Renal pelvis (tissue), 4 donors: Measurements from ENCODE around the gene MCAT. TPM values are rescaled to one million over a fixed set of nuclear protein-coding genes. Genes with fewer than 3 reads are reported as not detected.

ENCODE experiments used
- DNase-seq: peaks from one replicate; pipeline ENCODE4 v3.0.0-alpha.2; 2013
- polyA plus RNA-seq, 3 donors: library from polyadenylated mRNA; unstranded; fragments of 120-200 nt; gene quantifications; one replicate each; pipeline ENCODE4 v1.2.1, GENCODE V29; 2013; ENCODE audit not compliant: insufficient read length in 3 of 3

Gene MCAT
- polyA plus RNA-seq, 3 donors: 25.3 to 29.5 (median 26.7) TPM

DNA sequence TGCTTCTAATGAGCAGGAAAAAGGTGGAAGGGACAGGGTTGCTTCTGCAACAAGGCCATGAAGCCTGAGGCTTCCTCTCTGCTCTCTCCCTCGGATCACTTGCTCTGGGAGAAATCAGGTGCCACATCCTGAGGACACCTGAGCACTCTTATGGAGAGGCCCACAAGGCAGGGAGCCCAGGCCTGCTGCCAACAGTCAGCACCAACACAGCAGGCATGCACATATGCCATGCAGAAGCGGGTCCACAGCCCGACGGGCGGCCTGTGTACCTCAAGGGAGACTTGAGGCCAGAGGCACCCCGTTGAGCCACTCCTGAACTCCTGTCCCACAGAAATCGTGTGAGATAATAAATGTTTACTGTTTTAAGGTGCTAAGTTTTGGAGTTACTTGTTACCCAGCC lies 34.3 kb upstream of the MCAT start:
- DNase-seq: no peak

DNA sequence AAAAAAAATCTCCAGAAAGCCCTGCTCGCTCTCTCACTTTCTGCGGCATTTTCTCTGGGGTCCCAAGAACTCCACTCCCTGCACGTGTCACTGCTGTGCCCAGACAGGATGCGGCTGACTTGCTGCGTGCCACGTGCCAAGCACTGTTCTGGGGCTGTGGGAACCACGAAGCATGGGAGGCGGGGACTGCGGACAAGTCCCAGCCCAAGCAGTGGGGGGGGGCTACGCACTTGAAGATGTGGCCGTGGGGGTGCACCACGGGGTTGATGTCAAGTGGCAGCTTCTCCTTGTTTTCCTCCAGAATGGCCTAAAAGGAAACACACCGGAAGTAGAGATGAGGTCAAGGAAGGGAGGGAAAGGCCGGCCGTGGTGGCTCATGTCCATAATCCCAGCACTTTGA lies 32.9 kb upstream of the MCAT start:
- DNase-seq: no peak

DNA sequence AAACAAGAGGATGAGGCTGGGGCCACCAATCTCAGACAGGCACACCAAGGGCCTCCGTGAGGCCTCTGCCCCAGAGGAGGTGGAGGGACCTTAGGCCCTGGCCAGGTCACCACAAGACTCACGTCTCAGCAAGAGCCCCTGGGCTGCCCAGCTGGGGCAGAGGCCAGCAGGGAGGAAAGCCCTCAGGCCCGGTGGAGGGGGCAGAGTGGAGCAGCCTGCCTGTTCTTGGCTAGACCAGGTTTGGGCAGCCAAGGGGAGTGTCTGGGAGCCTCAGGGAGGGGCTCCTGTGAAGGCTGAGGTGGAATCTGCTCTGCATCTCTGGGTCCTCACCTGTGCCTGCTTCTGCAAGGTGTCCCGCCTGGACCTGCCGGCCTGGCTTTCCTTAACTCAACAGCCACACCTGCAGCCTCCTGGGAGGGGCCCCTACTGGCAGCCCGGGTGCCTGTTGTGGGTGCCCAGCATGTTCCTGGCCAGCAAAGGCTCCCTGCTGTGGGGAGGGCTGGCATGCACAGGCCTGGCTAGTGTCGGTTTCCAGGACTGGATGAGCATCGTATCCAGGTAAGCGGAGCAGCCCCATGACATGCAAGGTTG lies 31.8 kb upstream of the MCAT start:
- no peak for DNase-seq

DNA sequence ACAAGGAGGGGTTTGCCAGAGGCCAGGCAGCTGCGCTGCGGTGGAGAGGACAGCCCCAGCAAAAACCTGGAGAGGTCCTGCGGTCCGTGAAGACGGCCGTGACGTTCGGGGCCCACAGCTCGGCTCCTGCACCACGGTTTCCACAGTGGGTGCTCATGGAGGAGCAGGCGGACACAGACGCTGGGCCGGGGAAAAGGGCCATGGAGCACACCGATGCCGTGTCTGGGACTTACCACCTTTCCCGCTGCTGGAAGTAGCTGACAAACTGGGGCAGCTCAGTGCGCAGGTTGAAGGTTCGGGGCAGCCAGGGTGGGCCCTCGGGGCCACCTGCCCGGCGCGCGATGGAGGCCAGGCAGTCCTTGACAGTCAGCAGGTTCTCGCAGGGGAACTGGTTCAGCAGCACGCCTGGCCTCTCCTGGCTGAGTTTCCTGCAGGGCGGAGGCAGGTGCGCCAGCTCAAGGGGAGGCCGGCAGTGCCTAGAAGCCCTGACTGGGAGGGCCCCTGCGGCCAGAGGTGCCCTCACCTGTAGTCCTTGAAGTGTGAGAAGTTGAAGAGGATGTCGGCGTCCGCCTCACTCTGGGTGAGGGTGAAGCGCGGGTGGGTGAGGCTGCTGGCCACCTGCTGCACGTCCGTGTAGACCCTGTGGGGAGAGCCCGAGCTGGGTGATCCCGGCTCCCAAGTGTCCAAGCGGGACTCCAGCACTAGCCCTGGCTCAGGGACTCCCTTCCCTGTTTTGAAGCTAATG lies 30.9 kb upstream of the MCAT start:
- DNase-seq: no peak

DNA sequence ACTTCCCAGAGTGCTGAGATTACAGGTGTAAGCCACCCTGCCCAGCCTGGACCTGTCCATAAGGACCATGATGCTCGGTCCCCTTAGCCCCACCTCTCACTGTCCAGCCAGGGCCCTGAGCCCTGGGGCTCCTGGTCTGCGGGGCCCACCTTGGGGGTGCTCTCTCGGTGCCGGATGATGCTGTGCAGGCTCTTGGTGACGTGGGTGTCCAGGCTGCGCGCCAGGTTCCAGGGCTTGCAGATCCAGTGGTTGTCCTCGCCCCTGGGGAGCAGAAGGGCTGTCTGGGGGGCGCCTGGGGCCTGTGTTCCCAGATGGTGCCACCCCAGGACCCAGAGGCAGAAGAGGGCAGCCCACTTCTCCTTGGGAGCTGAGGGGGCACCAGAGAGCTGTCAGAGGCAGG lies 30.4 kb upstream of the MCAT start:
- DNase-seq: no peak

DNA sequence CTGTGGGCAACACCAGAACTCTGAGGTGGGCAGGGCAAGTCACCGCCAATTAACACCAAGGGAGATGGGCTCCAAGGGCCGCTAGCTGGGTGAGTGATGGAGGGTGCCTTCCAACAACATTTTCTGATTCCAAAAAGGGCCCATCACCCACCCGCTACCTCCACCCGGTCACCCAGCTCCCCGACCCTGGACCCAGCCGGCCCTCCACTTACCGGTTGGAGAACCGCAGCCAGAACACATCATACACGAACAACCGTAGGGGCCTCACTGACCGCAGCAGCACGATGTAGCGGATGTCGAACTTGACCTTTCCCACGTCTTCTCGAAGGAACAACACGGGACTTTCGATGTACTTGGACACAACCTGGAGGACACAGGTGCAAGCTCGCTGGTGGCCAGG lies 29.0 kb upstream of the MCAT start:
- no peak for DNase-seq

DNA sequence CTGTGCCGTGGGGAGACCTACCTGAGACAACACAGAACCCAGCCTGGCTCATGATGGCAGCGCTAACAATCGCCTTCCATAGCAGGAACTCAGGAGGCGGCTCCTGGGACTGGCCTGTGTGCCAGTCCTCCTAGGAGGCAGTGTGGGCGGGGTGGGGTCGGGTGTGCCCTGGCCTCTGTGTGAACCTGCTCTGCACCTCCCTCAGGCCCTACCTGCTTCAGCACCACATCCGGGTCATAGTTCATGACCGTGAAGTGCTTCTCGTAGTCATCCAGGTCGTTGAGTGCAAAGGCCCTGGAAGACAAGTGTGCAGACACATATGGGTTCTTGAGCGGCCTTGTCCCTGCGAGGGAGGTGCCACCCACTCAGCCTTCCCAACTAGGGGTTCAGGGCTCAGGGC lies 28.4 kb upstream of the MCAT start:
- DNase-seq: no peak

DNA sequence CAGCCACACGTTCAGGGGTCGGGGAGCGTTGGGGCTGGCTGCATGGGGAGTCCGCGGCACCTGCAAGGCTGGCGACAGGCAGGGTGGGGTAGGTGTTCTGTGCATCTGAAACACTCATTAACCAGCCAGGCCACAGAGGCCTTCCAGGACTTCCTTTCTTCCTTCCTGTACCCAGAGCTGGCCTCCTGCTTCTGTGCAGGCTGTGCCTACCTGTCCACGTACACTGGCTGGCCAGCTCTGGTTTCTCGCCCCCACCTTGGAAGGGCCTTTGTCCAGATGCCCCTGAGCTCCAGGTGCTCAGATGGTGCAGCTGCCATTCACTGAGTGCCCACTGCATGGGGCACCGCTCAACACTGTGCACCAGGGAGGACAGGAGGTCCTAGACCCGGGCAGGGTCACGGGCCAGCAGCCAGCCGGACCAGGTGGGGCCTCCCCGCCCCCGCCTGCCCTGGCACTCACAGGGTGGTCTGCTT lies 27.9 kb upstream of the MCAT start:
- DNase-seq: no peak

DNA sequence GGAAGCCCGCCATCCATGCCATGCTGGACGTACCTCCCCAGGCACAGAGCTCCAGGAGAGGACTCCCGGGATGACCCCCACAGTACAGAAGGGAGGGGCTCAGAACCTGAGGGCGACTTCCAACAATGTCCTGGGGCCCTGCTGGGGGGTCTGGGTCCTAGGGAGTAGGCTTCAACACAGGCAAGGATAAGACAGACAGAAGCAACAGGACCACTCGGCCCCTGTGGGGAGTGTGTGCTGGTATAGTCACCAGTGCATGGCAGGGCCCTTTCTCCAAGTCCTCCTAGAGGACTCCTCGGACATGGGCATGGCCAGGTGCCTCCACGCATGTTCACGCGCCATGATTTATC lies 26.9 kb upstream of the MCAT start:
- DNase-seq: no peak

DNA sequence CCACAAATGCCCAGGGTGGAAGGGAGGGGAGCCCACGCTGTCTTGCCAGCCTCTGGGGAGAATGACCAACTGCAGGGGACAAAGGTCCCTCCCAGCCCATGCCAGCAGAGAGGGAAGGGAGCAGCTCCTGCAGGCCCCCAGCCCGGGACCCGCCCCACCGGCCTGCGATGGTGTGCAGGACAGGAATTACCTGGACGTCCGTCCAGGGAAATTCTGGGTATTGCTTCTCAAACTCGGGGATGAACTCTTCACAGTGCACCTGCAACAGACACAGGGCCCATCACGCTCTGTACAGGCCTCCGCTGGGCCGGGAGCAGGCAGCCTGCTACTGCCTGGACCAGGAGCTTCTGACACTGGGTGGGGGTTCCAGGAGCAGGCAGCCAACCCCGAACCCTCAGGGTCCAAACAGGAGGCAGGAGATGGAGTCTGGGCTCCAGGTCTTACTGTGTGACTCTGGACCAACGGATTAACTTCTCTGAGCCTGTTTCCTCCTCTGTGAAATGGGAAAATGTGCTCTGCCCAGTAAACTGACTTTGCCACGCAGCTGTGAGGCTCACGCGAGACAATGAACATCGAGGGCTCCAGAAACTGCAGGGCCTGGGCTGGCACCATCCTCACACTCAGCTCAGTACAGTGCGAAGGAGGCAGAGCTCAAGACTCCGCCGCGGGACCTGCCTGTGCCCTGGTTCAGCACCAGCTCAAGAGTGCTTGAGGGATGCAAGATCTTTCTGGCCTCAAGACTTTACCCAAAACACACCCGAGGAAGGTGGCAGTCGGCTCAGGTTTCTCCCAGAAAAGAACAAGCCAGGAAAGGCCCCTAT lies 26.3 kb upstream of the MCAT start:
- DNase-seq: no peak

DNA sequence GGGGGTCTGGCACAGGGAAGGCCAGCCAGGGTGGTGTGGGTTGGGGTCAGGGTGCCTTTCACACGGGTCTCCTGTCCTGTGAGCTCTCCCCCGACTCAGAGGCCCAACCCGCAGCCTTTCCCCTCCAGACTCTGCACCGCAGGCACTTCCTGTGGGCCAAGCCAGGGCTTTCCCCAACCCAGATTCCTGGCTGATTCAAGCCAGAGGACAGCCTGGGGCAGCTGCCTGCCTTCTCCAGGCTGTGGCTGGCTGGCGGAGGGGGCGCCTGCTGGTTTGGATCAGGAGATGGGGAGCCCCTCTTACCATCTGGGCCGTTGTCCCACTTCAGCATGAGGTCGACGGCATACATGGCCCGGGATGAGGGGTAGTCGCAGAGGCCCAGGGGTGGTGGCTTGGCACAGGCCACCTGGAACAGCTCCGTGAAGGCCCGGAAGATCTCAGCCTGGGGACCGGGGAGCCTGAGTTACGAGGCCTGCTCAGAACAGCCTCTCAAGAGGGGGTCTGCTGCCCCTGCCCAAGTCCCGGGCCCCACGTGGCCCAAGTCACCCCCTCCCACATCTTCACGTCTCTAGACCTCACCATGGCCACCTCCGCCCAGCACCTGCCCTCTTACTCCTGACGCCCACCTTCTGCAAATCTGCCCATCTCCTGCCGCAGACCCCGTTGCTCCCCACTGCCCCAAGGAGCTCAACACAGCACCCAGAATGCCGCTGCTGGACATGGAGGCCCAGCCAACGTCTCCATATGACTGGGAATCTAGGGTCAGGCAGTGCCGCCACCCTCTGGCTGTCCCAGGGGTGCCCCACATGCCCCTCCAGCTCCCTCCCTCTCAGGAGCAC lies 25.5 kb upstream of the MCAT start:
- no peak for DNase-seq

DNA sequence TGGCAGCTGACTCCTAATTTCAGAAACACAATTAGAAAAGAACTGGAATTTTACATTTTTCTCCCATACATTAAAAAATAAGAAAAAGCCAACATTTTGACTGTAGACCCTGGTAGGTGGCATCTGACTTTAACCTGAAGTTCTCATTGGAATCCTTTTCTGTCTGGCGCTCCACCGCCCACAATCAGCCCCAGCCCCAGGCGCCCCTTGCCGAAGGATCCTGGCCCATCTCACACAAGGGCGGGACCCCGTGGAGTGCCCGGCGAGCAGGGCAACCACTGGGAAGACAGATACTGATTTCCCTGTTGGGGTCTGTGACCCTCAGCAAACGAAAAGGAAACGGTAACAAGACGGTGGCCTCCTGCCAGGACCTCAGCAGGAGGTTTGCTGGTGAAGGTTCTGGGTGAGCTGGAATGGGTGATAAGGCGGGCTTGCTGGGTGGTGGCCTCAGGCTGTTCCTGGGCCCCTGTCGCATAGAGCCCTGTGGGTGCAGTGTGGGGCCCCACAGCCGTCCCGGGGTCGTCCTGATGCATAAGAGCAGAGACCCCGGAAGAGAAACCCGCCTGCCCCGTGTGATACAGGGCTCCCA lies 23.9 kb upstream of the MCAT start:
- no peak for DNase-seq

DNA sequence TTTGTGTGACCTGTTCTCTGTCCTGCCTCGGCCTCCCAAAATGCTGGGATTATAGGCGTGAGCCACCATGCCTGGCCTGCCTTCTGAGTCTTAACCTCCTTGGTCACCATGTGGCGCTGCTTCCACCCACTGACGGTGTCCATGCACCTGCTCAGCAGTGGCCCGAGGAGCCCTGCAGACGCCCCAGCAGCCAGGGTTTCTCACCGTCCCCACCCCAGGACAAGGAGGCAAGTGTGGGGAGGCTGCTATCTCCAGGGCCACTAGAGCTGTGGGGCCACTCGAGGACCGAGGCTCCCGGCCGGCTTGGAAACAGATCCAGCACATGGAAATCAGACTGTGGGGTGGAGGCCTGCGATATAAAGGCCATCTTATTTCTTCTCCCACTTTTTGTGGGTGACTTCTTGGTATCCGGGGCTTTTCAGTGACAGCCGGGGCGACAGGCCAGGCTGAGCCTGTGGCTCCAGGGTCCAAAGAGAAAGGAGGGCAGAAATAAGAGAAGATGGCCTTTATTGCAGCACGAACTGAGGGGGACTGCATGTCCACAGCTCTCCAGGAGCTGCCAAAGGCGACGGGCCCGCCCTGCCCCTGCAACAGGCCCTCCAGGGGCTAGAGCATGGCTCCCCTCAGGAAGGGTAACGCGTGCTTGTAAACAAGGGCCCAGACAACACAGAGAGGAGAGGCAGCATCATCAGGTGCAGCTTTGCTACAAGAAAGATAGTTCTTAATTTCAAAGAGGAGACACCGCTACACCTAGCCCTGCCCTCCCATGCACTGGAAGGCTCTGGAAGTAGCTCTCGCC lies 23.1 kb upstream of the MCAT start:
- DNase-seq: no peak

DNA sequence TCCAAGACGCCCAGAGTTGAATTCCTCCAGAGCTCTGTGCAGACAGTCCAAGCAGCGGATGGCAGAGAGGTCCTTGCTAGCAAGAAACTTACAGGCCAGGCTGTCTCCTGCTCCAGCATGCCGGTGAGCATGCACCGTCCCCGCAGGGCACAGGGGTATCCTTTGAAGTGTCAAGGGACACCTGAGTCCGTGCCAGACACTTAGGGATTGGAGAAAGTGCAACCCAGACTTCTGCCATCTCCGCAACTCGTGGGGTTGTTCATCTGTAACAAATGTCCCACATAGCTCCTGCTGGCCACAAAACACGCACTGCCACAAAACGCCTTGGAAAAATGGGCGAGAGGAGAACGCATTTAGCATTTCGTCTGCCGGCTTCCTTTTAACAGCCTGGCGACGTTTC lies 21.4 kb upstream of the MCAT start:
- no peak for DNase-seq

DNA sequence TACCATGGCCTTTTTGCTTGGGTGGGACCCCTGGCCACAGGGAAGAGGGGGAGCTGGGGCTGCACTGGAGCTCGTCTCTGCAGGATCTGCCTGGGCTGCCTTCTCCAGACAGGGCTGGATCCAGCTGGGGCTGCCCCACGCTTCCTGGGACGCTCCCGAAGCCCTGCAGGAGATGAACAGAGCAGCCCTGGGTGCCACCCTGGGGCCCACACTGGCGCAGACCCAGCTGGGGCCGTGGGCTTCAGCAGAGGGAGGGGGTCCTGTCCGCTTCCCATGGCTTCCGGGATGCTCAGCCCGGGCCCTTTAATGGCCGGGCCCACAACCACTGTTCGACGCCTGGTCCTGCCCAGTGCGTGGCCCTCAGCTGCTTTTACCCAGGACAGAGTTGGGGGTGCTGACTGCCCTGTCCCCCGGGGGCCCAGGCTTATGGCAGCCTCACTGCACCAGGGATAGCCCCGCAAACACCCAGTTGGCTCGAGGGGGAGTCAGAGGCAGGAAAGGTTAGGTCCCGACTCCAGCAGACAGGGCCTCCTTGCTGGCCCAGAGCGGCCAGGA lies 20.1 kb upstream of the MCAT start:
- DNase-seq: no peak

DNA sequence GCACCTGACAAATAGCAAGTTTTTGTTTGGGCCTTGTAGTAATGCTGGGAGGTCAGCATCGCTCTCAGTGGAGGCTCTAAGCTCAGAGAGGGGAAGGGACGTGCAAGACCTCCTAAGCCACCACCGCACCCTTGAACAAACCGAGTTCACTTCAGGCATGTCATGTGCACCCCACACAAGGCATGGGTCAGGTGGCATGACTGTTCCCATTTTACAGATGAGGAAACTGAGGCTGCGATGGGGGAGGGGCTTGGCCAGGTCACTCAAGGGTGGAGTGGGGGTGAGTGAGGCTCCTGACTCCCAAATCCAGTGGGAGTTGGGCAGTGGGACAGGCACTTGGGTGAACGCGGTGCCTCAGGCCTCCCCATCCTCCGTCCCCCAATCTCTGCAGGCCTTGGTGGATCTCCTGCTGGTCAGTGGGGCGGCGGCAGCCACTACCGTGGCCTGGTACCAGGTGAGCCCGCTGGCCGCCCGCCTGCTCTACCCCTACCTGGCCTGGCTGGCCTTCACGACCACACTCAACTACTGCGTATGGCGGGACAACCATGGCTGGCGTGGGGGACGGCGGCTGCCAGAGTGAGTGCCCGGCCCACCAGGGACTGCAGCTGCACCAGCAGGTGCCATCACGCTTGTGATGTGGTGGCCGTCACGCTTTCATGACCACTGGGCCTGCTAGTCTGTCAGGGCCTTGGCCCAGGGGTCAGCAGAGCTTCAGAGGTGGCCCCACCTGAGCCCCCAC lies 19.4 kb upstream of the MCAT start:
- no peak for DNase-seq

DNA sequence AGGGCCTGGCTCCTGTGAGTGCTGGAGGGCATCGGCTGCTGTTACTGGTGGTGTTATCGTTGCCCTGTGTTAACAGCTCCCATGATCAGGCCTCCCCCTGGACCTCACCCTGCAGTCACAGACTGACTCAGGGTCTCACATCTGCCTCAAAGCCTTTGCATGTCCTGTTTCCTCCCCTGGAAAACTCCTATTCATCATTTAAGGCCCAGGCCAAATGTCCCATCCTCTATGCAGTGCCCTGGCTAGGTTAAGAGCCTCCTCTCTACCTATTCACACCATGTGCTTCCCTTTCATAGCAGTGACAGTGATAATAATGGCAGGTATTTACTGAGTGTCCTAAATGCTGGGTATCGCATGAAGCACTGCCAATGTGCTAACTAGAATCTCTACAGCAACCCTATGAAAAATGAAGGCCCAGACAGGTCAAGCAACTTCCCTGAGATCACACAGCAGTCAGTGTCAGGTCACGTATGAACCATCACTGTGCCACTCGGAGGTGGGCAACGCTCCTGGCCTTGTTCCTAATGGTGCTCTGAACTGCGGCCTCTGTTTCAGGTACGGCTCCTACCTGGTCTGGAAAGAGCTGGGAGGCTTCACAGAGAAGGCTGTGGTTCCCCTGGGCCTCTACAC lies 17.4 kb upstream of the MCAT start:
- no peak for DNase-seq

DNA sequence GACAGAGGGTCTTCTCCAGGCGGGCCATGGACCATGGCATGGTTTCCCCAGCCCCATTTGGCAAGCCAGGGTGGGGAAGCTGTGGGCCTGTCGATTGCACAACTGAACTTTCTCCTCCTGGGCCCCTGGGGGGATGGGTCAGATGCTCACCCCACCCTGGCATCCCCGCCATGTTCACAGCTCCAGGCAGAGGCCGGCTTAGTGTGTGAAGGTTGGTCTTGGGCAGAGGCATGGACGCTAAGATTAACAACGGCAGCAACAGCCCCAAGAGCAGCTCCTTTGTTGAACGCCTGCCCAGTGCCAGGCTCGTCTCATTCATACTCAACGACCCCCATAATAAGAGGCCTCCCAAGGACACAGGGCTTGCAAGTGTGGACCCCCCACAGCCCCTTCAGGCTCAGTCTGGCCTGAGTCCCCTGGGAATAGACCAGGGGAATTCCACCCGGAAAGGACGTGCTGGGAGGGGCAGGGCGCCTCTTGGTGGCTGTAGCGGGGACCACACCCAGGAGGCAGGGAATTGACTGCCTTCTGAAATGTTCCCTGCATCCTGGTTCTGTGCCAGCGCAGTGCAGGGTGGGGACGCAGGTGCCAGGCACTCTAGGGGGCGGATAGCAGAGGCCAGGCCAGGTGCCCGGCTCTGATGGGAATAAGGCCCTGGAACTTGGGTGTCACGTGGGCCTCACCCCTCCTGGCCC lies 16.4 kb upstream of the MCAT start:
- no peak for DNase-seq
